PC-9 (cell line): Measurements from ENCODE around the gene GNB1. TPM values are rescaled to one million over a fixed set of nuclear protein-coding genes. Genes with fewer than 3 reads are reported as not detected.

ENCODE experiments used
- BruUV-seq: library from RNA; stranded (reverse); fragments of 400-500 nt; replicated peaks from 2 replicates; lab custom pipeline; 2021; lab: Mats Ljungman, UMichigan
- CTCF ChIA-PET: fragments of 300-600 bp; sonication (Branson Sonifier 250); formaldehyde crosslinking; loops from one replicate; lab custom pipeline; 2022; ENCODE audit warnings: antibody characterized with exemption; lab: Charles Lee
- POLR2A ChIA-PET: fragments of 300-600 bp; sonication (Branson Sonifier 250); formaldehyde crosslinking; loops from one replicate; lab custom pipeline; 2022; ENCODE audit warnings: antibody characterized with exemption; ENCODE audit not compliant: unreplicated experiment; lab: Charles Lee
- DNase-seq, 2 experiments: peaks; one replicate each; pipeline versions ENCODE4 v3.0.0 to v3.0.0-alpha.2; 2015 to 2022; ENCODE audit warnings: mixed read lengths in 1 of 2
- H2AFZ ChIP-seq: fragments of 200-600 bp; sonication (generic); 2 replicates; pipeline ENCODE4 v1.8.1; 2017; ENCODE audit warnings: antibody characterized with exemption
- H3F3A ChIP-seq: fragments of 200-600 bp; sonication (generic); 2 replicates; pipeline ENCODE4 v1.8.1; 2017; ENCODE audit warnings: antibody characterized with exemption, mild to moderate bottlenecking, low read depth; ENCODE audit not compliant: insufficient read depth
- H3K27ac ChIP-seq: fragments of 200-600 bp; sonication (generic); 2 replicates; pipeline ENCODE4 v1.6.1; 2016; ENCODE audit warnings: mixed run types
- H3K27me3 ChIP-seq: fragments of 200-600 bp; sonication (generic); 2 replicates; pipeline ENCODE4 v1.6.1; 2016; ENCODE audit warnings: low read depth, mixed run types; ENCODE audit not compliant: insufficient read depth
- H3K36me3 ChIP-seq: fragments of 200-600 bp; sonication (generic); 2 replicates; pipeline ENCODE4 v1.6.1; 2016; ENCODE audit warnings: low read depth, mixed run types
- H3K4me1 ChIP-seq: fragments of 200-600 bp; sonication (generic); replicated peaks from 2 replicates; pipeline ENCODE4 v1.6.1; 2016; ENCODE audit warnings: mixed run types; ENCODE audit not compliant: insufficient read depth
- H3K4me2 ChIP-seq: fragments of 200-600 bp; sonication (generic); 2 replicates; pipeline ENCODE4 v1.6.1; 2017; ENCODE audit warnings: mixed run types
- H3K4me3 ChIP-seq: fragments of 200-600 bp; sonication (generic); 2 replicates; pipeline ENCODE4 v1.6.1; 2016; ENCODE audit warnings: mixed run types
- H3K79me2 ChIP-seq: fragments of 200-600 bp; sonication (generic); 2 replicates; pipeline ENCODE4 v1.6.1; 2017; ENCODE audit warnings: low read depth, mixed run types
- H3K9me2 ChIP-seq: fragments of 200-600 bp; sonication (generic); 2 replicates; pipeline ENCODE4 v1.8.1; 2017; ENCODE audit warnings: mild to moderate bottlenecking; ENCODE audit not compliant: insufficient read depth
- H3K9me3 ChIP-seq: fragments of 200-600 bp; sonication (generic); 2 replicates; pipeline ENCODE4 v1.8.1; 2016; ENCODE audit warnings: low read depth; ENCODE audit not compliant: insufficient read depth
- H4K20me1 ChIP-seq: fragments of 200-600 bp; sonication (generic); 2 replicates; pipeline ENCODE4 v1.8.1; 2017; ENCODE audit not compliant: insufficient read depth
- EZH2 ChIP-seq: fragments of 200-600 bp; sonication (generic); IDR thresholded peaks from 2 replicates; pipeline ENCODE4 v1.8.0; 2017; ENCODE audit warnings: antibody characterized with exemption, low read depth
- intact Hi-C: fragments of 100-400 bp; cut with micrococcal nuclease; formaldehyde crosslinking; loops from one replicate; pipeline ENCODE4 v1.10.0; 2022; ENCODE audit not compliant: unreplicated experiment
- total RNA-seq: library from RNA; stranded (reverse); gene quantifications from 2 replicates; pipeline ENCODE4 v1.2.3, GENCODE V29; 2021
- TF ChIP-seq, protein P1 (sequence below): fragments of 200-600 bp; sonication (generic); conservative IDR thresholded peaks from 2 replicates; pipeline ENCODE4 v1.6.1; 2017; ENCODE audit warnings: mixed run types, antibody characterized with exemption, mild to moderate bottlenecking, moderate library complexity

The GNB1 gene
- total RNA-seq, 1 experiment from 2014 or later, result 286 TPM

DNA sequence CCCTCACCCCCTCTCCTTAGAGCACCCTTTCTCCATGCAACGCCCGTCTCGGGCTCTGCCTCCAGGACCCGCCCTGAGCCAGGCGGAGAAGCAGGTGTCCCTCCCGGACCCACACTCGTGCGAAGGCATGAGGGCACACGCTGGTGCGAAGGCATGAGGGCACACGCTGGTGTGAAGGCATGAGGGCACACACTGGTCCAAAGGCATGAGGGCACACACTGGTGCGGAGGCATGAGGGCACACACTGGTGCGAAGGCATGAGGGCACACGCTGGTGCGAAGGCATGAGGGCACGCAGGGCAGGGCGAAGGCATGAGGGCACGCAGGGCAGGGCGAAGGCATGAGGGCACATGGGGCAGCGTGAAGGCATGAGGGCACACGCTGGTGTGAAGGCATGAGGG lies 34.0 kb upstream of the GNB1 start:
- CTCF ChIA-PET, result no interaction called here
- no peak overlapping the region for H3K4me3 ChIP-seq
- intact Hi-C loops, result no loop called here
- H3K4me1 ChIP-seq, result 0 out of 2 replicates have a peak, but pooled peaks cover under 1% of the 10 kb centered on the region
- no peaks in the 10 kb centered on the region for H3K79me2 ChIP-seq
- no peak overlapping the region for H3K4me2 ChIP-seq
- H4K20me1 ChIP-seq, result no peaks in the 10 kb centered on the region
- BruUV-seq, result no TSS peak
- H3K27me3 ChIP-seq, result peaks cover 42% of the 10 kb centered on the region
- no peaks in the 10 kb centered on the region for H3K9me3 ChIP-seq
- no peak overlapping the region for H2AFZ ChIP-seq
- H3F3A ChIP-seq, result peaks cover 2% of the 10 kb centered on the region; the same call in 1 of the 2 replicates
- H3K27ac ChIP-seq, result no peak overlapping the region
- TF ChIP-seq, protein P1, sequence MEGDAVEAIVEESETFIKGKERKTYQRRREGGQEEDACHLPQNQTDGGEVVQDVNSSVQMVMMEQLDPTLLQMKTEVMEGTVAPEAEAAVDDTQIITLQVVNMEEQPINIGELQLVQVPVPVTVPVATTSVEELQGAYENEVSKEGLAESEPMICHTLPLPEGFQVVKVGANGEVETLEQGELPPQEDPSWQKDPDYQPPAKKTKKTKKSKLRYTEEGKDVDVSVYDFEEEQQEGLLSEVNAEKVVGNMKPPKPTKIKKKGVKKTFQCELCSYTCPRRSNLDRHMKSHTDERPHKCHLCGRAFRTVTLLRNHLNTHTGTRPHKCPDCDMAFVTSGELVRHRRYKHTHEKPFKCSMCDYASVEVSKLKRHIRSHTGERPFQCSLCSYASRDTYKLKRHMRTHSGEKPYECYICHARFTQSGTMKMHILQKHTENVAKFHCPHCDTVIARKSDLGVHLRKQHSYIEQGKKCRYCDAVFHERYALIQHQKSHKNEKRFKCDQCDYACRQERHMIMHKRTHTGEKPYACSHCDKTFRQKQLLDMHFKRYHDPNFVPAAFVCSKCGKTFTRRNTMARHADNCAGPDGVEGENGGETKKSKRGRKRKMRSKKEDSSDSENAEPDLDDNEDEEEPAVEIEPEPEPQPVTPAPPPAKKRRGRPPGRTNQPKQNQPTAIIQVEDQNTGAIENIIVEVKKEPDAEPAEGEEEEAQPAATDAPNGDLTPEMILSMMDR, result no peak
- TF ChIP-seq EZH2, result no peak
- no peak for DNase-seq
- POLR2A ChIA-PET, result no interaction called here
- no peaks in the 10 kb centered on the region for H3K9me2 ChIP-seq
- H3K36me3 ChIP-seq, result no peaks in the 10 kb centered on the region

DNA sequence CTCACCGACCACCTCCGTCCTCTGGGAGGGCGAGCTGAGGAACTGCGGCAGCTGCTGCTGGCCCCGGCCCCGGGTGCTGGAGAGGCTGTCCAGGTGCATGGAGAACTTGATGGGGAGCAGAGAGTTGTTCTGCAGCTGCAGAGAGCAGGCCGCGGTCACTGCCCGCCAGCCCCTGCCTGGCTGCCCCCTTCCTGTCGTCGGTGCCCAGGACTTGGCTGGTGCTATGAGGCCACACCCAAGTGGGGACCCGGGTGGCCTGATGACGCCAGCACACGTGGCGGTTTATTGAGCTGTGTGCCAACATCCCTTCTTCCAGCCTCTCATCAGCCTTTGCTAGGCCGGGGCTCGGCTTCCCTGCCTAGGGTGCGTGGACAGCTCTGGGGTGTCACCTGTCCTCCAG lies 33.5 kb upstream of the GNB1 start:
- H3K9me3 ChIP-seq, result no peaks in the 10 kb centered on the region
- TF ChIP-seq, protein P1, result no peak
- TF ChIP-seq EZH2, result no peak
- H3K79me2 ChIP-seq, result no peaks in the 10 kb centered on the region
- H3F3A ChIP-seq, result peaks cover 6% of the 10 kb centered on the region; the same call in 1 of the 2 replicates
- no peak overlapping the region for H3K4me3 ChIP-seq
- H3K36me3 ChIP-seq, result no peaks in the 10 kb centered on the region
- no peaks in the 10 kb centered on the region for H3K9me2 ChIP-seq
- intact Hi-C loops, result no loop called here
- H3K4me1 ChIP-seq, result 0 out of 2 replicates have a peak, but pooled peaks cover 3% of the 10 kb centered on the region
- no peak overlapping the region for H3K27ac ChIP-seq
- no TSS peak for BruUV-seq
- no peak for DNase-seq
- H2AFZ ChIP-seq, result no peak overlapping the region
- H4K20me1 ChIP-seq, result no peaks in the 10 kb centered on the region
- ChIA-PET CTCF (no interaction called here), POLR2A (no interaction called here)
- no peak overlapping the region for H3K4me2 ChIP-seq
- peaks cover 42% of the 10 kb centered on the region for H3K27me3 ChIP-seq

DNA sequence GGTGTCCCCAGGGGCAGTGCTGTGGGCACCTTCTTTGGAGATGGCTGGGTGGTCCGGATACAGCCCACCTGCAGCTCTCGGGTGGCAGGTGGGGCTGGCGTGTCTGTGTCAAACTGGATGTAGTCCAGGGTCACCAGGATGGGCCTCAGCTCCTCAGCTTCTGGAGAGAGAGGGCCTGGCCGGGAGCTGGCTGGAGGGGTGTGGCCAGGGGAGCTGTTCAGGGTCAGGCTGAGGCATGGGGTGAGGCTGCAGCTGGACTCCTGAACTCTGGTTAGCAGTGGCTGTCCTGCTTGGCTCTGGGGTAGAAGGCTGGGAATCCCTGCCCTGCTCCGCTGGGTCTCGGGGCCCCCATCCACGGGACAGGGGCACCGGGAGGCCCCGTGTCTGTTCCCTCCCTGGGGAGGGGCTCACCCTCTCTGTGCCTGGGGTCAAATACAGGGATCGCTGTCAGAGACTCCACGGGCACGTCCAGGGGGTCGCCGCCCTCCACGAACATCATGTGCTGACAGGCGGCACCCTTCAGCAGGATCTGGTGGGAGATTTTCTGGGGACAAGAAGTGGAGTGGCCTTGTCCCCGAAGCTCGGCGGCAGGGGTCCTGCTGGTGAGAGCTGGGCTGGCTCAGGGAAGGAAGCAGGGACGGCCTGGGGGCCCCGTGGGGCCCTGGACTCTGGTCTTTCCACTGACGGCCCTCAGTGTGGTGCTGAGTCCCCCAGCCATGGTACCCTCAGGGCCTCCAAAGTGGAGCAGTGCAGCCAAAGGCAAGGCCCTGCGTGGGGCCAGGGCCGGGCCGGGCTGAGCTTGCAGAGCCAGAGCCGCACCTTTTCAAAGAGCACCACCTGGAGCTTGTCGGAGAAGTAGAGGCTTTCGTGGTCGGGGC lies 32.3 kb upstream of the GNB1 start:
- CTCF ChIA-PET, result no interaction called here
- DNase-seq, result no peak
- H3K79me2 ChIP-seq, result no peaks in the 10 kb centered on the region
- no peaks in the 10 kb centered on the region for H3K36me3 ChIP-seq
- intact Hi-C loops, result no loop called here
- H3K9me2 ChIP-seq, result no peaks in the 10 kb centered on the region
- H3K4me2 ChIP-seq, result no peak overlapping the region
- H3K4me3 ChIP-seq, result no peak overlapping the region
- H3K4me1 ChIP-seq, result peaks cover 8% of the 10 kb centered on the region; the same call in 1 of the 2 replicates
- H3K27me3 ChIP-seq, result peaks cover 35% of the 10 kb centered on the region
- no TSS peak for BruUV-seq
- TF ChIP-seq, protein P1, result no peak
- TF ChIP-seq EZH2, result no peak
- no peak overlapping the region for H3K27ac ChIP-seq
- H3F3A ChIP-seq, result peaks cover 6% of the 10 kb centered on the region; the same call in 1 of the 2 replicates
- H4K20me1 ChIP-seq, result no peaks in the 10 kb centered on the region
- H3K9me3 ChIP-seq, result no peaks in the 10 kb centered on the region
- H2AFZ ChIP-seq, result no peak overlapping the region
- POLR2A ChIA-PET, result interaction anchor here (0.6 kb wide), 1 partner anchor 30 kb away, joined by 5 read pairs; no protein-coding TSS in a partner anchor
